Natural killer cell (primary cell): ENCODE data around the gene CST8. TPM values are rescaled to one million over a fixed set of nuclear protein-coding genes. Genes with fewer than 3 reads are reported as not detected.

Experiments used
- ATAC-seq, 3 donors: fragments of 150-1000 bp in 2 of 3; fragments of 200-7000 bp in 1 of 3; cut with Tn5 transposase; 1 replicate in 1 of 3; 2 replicates in 2 of 3; pipeline ENCODE4 v1.10.0; 2021; ENCODE audit warnings: mild to moderate bottlenecking in 2 of 3, moderate library complexity in 2 of 3
- DNase-seq, 2 donors: peaks; one replicate each; pipeline versions ENCODE4 v3.0.0 to v3.0.0-alpha.2; 2013 to 2021; ENCODE audit warnings: mixed read lengths in 1 of 2
- H3K27ac ChIP-seq: one replicate; pipeline ENCODE4 v1.5.1; 2013; ENCODE audit warnings: mild to moderate bottlenecking, low read length
- H3K27me3 ChIP-seq: one replicate; pipeline ENCODE4 v1.6.1; 2013; ENCODE audit warnings: low read length; ENCODE audit not compliant: control insufficient read depth, insufficient read depth
- H3K36me3 ChIP-seq: one replicate; pipeline ENCODE4 v1.6.1; 2013; ENCODE audit warnings: low read length; ENCODE audit not compliant: control insufficient read depth, insufficient read depth
- H3K4me1 ChIP-seq: one replicate; pipeline ENCODE4 v1.6.1; 2013; ENCODE audit warnings: low read length; ENCODE audit not compliant: control insufficient read depth, insufficient read depth
- H3K4me3 ChIP-seq: one replicate; pipeline ENCODE4 v1.5.1; 2013; ENCODE audit warnings: low read length
- H3K9me3 ChIP-seq: one replicate; pipeline ENCODE4 v1.6.1; 2013; ENCODE audit warnings: low read length; ENCODE audit not compliant: control insufficient read depth, insufficient read depth
- H3K27ac Mint-ChIP-seq, 2 donors: one replicate each; pipeline ENCODE4 v1.8.0; 2022; ENCODE audit warnings: mild to moderate bottlenecking in 2 of 2, mixed read lengths in 2 of 2, moderate library complexity in 1 of 2
- H3K27me3 Mint-ChIP-seq, 2 donors: one replicate each; pipeline ENCODE4 v1.8.0; 2022; ENCODE audit warnings: low read depth in 2 of 2, mixed read lengths in 2 of 2
- H3K36me3 Mint-ChIP-seq: one replicate; pipeline ENCODE4 v1.8.0; 2022; ENCODE audit warnings: mixed read lengths
- H3K4me1 Mint-ChIP-seq, 2 donors: one replicate each; pipeline ENCODE4 v1.8.0; 2022; ENCODE audit warnings: mixed read lengths in 2 of 2
- H3K4me3 Mint-ChIP-seq: one replicate; pipeline ENCODE4 v1.8.0; 2022; ENCODE audit warnings: mild to moderate bottlenecking, moderate library complexity, mixed read lengths
- H3K9me3 Mint-ChIP-seq, 2 donors: one replicate each; pipeline ENCODE4 v1.8.0; 2022; ENCODE audit warnings: mixed read lengths in 2 of 2
- CTCF ChIP-seq: fragments of 200-600 bp; IDR thresholded peaks from one replicate; pipeline ENCODE4 v1.8.0; 2022; ENCODE audit warnings: antibody characterized with exemption
- WGBS: methylation state at CpG from one replicate; pipeline ENCODE4 v1.1.7; 2013; ENCODE audit warnings: missing lambda C conversion rate; ENCODE audit not compliant: insufficient coverage; 5-methylcytosine and 5-hydroxymethylcytosine counted together
- intact Hi-C: fragments of 100-400 bp; cut with micrococcal nuclease; formaldehyde crosslinking; loops from one replicate; pipeline ENCODE4 v1.14.2; 2022
- total RNA-seq, 4 donors: library from RNA; stranded (reverse); fragments of 120-200 nt in 1 of 4; gene quantifications; one replicate each; pipeline versions ENCODE4 v1.2.3 to v1.2.4, GENCODE V29; 2013 to 2022

CST8 gene
- total RNA-seq, 3 donors from 2014 or later (not counting 1 experiment from before 2014, with no cell fraction given), result not detected

- Mint-ChIP-seq H3K4me3 (no peak overlapping the region), H3K9me3 (no peaks in the 10 kb centered on the region), H3K4me1 (peaks cover 0 to 9% of the 10 kb centered on the region in 2 donors), H3K36me3 (no peaks in the 10 kb centered on the region), H3K27me3 (peaks cover 0 to 3% of the 10 kb centered on the region in 2 donors), H3K27ac (no peak overlapping the region)
- Histone ChIP-seq H3K27me3 (no peaks in the 10 kb centered on the region), H3K27ac (no peak overlapping the region), H3K9me3 (no peaks in the 10 kb centered on the region), H3K4me3 (no peak overlapping the region), H3K36me3 (no peaks in the 10 kb centered on the region), H3K4me1 (no peaks in the 10 kb centered on the region)
- ATAC-seq, result no peak
- intact Hi-C loops, result no loop called here
- no peak for TF ChIP-seq CTCF
- WGBS, result 46% methylated on average over 4 of the region's 4 CpGs
- no peak for DNase-seq
These were observed 6.8 kb upstream of the CST8 start for GRCh38 chr20:23484081-23484480.

- Mint-ChIP-seq H3K4me1 (peaks cover 8 to 18% of the 10 kb centered on the region in 2 donors), H3K36me3 (no peaks in the 10 kb centered on the region), H3K4me3 (no peak overlapping the region), H3K27ac (no peak overlapping the region), H3K9me3 (no peaks in the 10 kb centered on the region), H3K27me3 (no peaks in the 10 kb centered on the region)
- H3K4me1 ChIP-seq, result no peaks in the 10 kb centered on the region
- no peaks in the 10 kb centered on the region for H3K27me3 ChIP-seq
- intact Hi-C loops, result no loop called here
- no peak for ATAC-seq
- H3K27ac ChIP-seq, result no peak overlapping the region
- H3K9me3 ChIP-seq, result no peaks in the 10 kb centered on the region
- TF ChIP-seq CTCF, result no peak
- WGBS, result no CpG with 5 or more reads among the region's 2 CpGs
- DNase-seq, result no peak
- no peaks in the 10 kb centered on the region for H3K36me3 ChIP-seq
- no peak overlapping the region for H3K4me3 ChIP-seq
These were observed 2.4 kb upstream of the CST8 start for GRCh38 chr20:23488470-23488869.

GRCh38 chr20:23488996-23489395, 1.9 kb upstream of the CST8 start:
- H3K27ac ChIP-seq, result no peak overlapping the region
- ATAC-seq (no peak), DNase-seq (no peak)
- TF ChIP-seq CTCF, result no peak
- H3K36me3 ChIP-seq, result no peaks in the 10 kb centered on the region
- no peaks in the 10 kb centered on the region for H3K9me3 ChIP-seq
- H3K4me1 ChIP-seq, result no peaks in the 10 kb centered on the region
- peaks cover 8 to 16% of the 10 kb centered on the region in 2 donors for H3K4me1 Mint-ChIP-seq
- 73% methylated on average over 2 of the region's 3 CpGs for WGBS
- H3K27me3 ChIP-seq, result no peaks in the 10 kb centered on the region
- no peaks in the 10 kb centered on the region for H3K9me3 Mint-ChIP-seq
- no peak overlapping the region for H3K4me3 ChIP-seq
- H3K27ac Mint-ChIP-seq, result no peak overlapping the region
- intact Hi-C loops, result no loop called here
- H3K36me3 Mint-ChIP-seq, result no peaks in the 10 kb centered on the region
- no peaks in the 10 kb centered on the region for H3K27me3 Mint-ChIP-seq
- no peak overlapping the region for H3K4me3 Mint-ChIP-seq

- Histone ChIP-seq H3K27ac (no peak overlapping the region), H3K27me3 (no peaks in the 10 kb centered on the region), H3K4me3 (no peak overlapping the region), H3K9me3 (no peaks in the 10 kb centered on the region), H3K4me1 (no peaks in the 10 kb centered on the region), H3K36me3 (no peaks in the 10 kb centered on the region)
- Mint-ChIP-seq H3K27me3 (no peaks in the 10 kb centered on the region), H3K4me3 (no peak overlapping the region), H3K4me1 (peaks cover 8 to 9% of the 10 kb centered on the region in 2 donors), H3K27ac (peak overlapping the region in 1 of 2 donors; percentile 47), H3K9me3 (no peaks in the 10 kb centered on the region), H3K36me3 (peaks cover 7% of the 10 kb centered on the region)
- peak in 1 of 2 donors; percentile 15 for DNase-seq
- peak; percentile 46 to 99 (median 94) for ATAC-seq
- no peak for TF ChIP-seq CTCF
- intact Hi-C loops, result no loop called here
These were observed 1.4 kb downstream of the CST8 start for GRCh38 chr20:23492292-23492691.
